ENCODE results near the gene SCGB2A2.
A peak's percentile ranks its signal among the peaks of the same experiment; 100 is the strongest.

Gene SCGB2A2

GRCh38 chr11:62280452-62280851 is 10.5 kb downstream of the SCGB2A2 start:
- DNase-seq: no peak
- Histone ChIP-seq H2BK5ac (ENCODE audit: low read depth, low read length, poor library complexity, severe bottlenecking) (no peak overlapping the region), H3K9ac (ENCODE audit: low read length) (no peak overlapping the region), H2BK12ac (ENCODE audit: low read length in 2 of 2) (no peak overlapping the region), H3K27me3 (ENCODE audit: control insufficient read depth in 1 of 2, insufficient read depth in 1 of 2, low read length in 2 of 2) (no peaks in the 10 kb centered on the region), H3K14ac (ENCODE audit: low read length in 2 of 2) (no peak overlapping the region), H3K79me1 (replicated peaks; ENCODE audit: low read length, poor library complexity, severe bottlenecking) (no peaks in the 10 kb centered on the region), H2BK15ac (ENCODE audit: low read depth, poor library complexity, severe bottlenecking) (no peak overlapping the region), H3K18ac (ENCODE audit: low read depth in 1 of 2, low read length in 2 of 2) (no peak overlapping the region), H3K23ac (ENCODE audit: low read length in 2 of 2) (no peak overlapping the region), H3K36me3 (ENCODE audit: control insufficient read depth in 1 of 2, insufficient read depth in 2 of 2, low read depth in 1 of 2, low read length in 2 of 2) (no peaks in the 10 kb centered on the region), H2AK5ac (ENCODE audit: low read length, severe bottlenecking) (no peak overlapping the region), H2BK120ac (ENCODE audit: low read depth, low read length) (no peak overlapping the region), H3K4me3 (ENCODE audit: insufficient read depth in 1 of 2, low read depth in 1 of 2, low read length in 2 of 2) (no peak overlapping the region), H2AFZ (ENCODE audit: low read depth, low read length) (no peak overlapping the region), H3K4me1 (ENCODE audit: control insufficient read depth, insufficient read depth, low read depth, low read length) (no peaks in the 10 kb centered on the region), H3K4me2 (ENCODE audit: low read length, poor library complexity, severe bottlenecking) (no peak overlapping the region), H3K4ac (ENCODE audit: low read depth in 1 of 2, low read length in 2 of 2) (no peak overlapping the region), H4K91ac (ENCODE audit: low read length) (no peak overlapping the region), H4K8ac (ENCODE audit: low read length) (no peak overlapping the region), H3K9me3 (ENCODE audit: control insufficient read depth, low read length) (peaks cover 8% of the 10 kb centered on the region), H3K27ac (ENCODE audit: low read length, poor library complexity, severe bottlenecking) (no peak overlapping the region)

GRCh38 chr11:62295504-62295903 is 25.5 kb downstream of the SCGB2A2 start:
- H2BK12ac ChIP-seq (ENCODE audit: low read length in 2 of 2): no peak overlapping the region
- peaks cover 23 to 37% of the 10 kb centered on the region in 2 experiments for H3K27me3 ChIP-seq (ENCODE audit: control insufficient read depth in 1 of 2, insufficient read depth in 1 of 2, low read length in 2 of 2)
- no peak overlapping the region for H2BK15ac ChIP-seq (ENCODE audit: low read depth, poor library complexity, severe bottlenecking)
- no peak overlapping the region for H2BK120ac ChIP-seq (ENCODE audit: low read depth, low read length)
- no peak overlapping the region for H3K27ac ChIP-seq (ENCODE audit: low read length, poor library complexity, severe bottlenecking)
- no peak overlapping the region for H4K91ac ChIP-seq (ENCODE audit: low read length)
- peak; percentile 25 for DNase-seq
- no peak overlapping the region for H3K18ac ChIP-seq (ENCODE audit: low read depth in 1 of 2, low read length in 2 of 2)
- H3K79me1 ChIP-seq (replicated peaks; ENCODE audit: low read length, poor library complexity, severe bottlenecking): no peaks in the 10 kb centered on the region
- no peak overlapping the region for H2BK5ac ChIP-seq (ENCODE audit: low read depth, low read length, poor library complexity, severe bottlenecking)
- H3K14ac ChIP-seq (ENCODE audit: low read length in 2 of 2): no peak overlapping the region
- no peak overlapping the region for H2AK5ac ChIP-seq (ENCODE audit: low read length, severe bottlenecking)
- H3K9ac ChIP-seq (ENCODE audit: low read length): no peak overlapping the region
- peaks cover 1% of the 10 kb centered on the region for H3K4me1 ChIP-seq (ENCODE audit: control insufficient read depth, insufficient read depth, low read depth, low read length)
- H3K36me3 ChIP-seq (ENCODE audit: control insufficient read depth in 1 of 2, insufficient read depth in 2 of 2, low read depth in 1 of 2, low read length in 2 of 2): no peaks in the 10 kb centered on the region
- H3K4ac ChIP-seq (ENCODE audit: low read depth in 1 of 2, low read length in 2 of 2): no peak overlapping the region
- H4K8ac ChIP-seq (ENCODE audit: low read length): no peak overlapping the region
- 28% methylated on average over 2 of the region's 2 CpGs for WGBS
- H3K9me3 ChIP-seq (ENCODE audit: control insufficient read depth, low read length): no peaks in the 10 kb centered on the region
- H3K4me3 ChIP-seq (ENCODE audit: insufficient read depth in 1 of 2, low read depth in 1 of 2, low read length in 2 of 2): no peak overlapping the region
- no peak overlapping the region for H3K23ac ChIP-seq (ENCODE audit: low read length in 2 of 2)
- H2AFZ ChIP-seq (ENCODE audit: low read depth, low read length): no peak overlapping the region
- H3K4me2 ChIP-seq (ENCODE audit: low read length, poor library complexity, severe bottlenecking): no peak overlapping the region

- Histone ChIP-seq H3K9ac (ENCODE audit: low read length) (no peak within 1 kb of the TSS), H3K14ac (ENCODE audit: low read length in 2 of 2) (no peak within 1 kb of the TSS), H2BK5ac (ENCODE audit: low read depth, low read length, poor library complexity, severe bottlenecking) (no peak within 1 kb of the TSS), H3K27ac (ENCODE audit: low read length, poor library complexity, severe bottlenecking) (no peak within 1 kb of the TSS), H3K79me1 (replicated peaks; ENCODE audit: low read length, poor library complexity, severe bottlenecking) (no peaks in the 10 kb centered on the region), H3K27me3 (ENCODE audit: control insufficient read depth in 1 of 2, insufficient read depth in 1 of 2, low read length in 2 of 2) (peaks cover 33 to 49% of the 10 kb centered on the region in 2 experiments), H3K4me1 (ENCODE audit: control insufficient read depth, insufficient read depth, low read depth, low read length) (no peaks in the 10 kb centered on the region), H3K4me2 (ENCODE audit: low read length, poor library complexity, severe bottlenecking) (no peak within 1 kb of the TSS), H2AFZ (ENCODE audit: low read depth, low read length) (no peak within 1 kb of the TSS), H2BK12ac (ENCODE audit: low read length in 2 of 2) (no peak within 1 kb of the TSS), H3K36me3 (ENCODE audit: control insufficient read depth in 1 of 2, insufficient read depth in 2 of 2, low read depth in 1 of 2, low read length in 2 of 2) (no peaks in the 10 kb centered on the region), H3K18ac (ENCODE audit: low read depth in 1 of 2, low read length in 2 of 2) (no peak within 1 kb of the TSS), H4K8ac (ENCODE audit: low read length) (no peak within 1 kb of the TSS), H4K91ac (ENCODE audit: low read length) (no peak within 1 kb of the TSS), H3K4me3 (ENCODE audit: insufficient read depth in 1 of 2, low read depth in 1 of 2, low read length in 2 of 2) (no peak within 1 kb of the TSS), H3K4ac (ENCODE audit: low read depth in 1 of 2, low read length in 2 of 2) (no peak within 1 kb of the TSS), H2BK120ac (ENCODE audit: low read depth, low read length) (no peak within 1 kb of the TSS), H3K9me3 (ENCODE audit: control insufficient read depth, low read length) (no peaks in the 10 kb centered on the region), H3K23ac (ENCODE audit: low read length in 2 of 2) (no peak within 1 kb of the TSS), H2AK5ac (ENCODE audit: low read length, severe bottlenecking) (no peak within 1 kb of the TSS), H2BK15ac (ENCODE audit: low read depth, poor library complexity, severe bottlenecking) (no peak within 1 kb of the TSS)
- WGBS: 72% methylated on average over 7 of the region's 7 CpGs
- DNase-seq: no peak
Measured at GRCh38 chr11:62298975-62299374, 29.0 kb downstream of the SCGB2A2 start, which contains the start of gene SCGB1D4. SCGB1D4 (minus strand) TSS chr11:62299075; CDS start chr11:62299010, 65 bp downstream.

- Histone ChIP-seq H4K91ac (ENCODE audit: low read length) (no peak overlapping the region), H4K8ac (ENCODE audit: low read length) (no peak overlapping the region), H3K14ac (ENCODE audit: low read length in 2 of 2) (no peak overlapping the region), H3K79me1 (replicated peaks; ENCODE audit: low read length, poor library complexity, severe bottlenecking) (no peaks in the 10 kb centered on the region), H2BK12ac (ENCODE audit: low read length in 2 of 2) (no peak overlapping the region), H2BK5ac (ENCODE audit: low read depth, low read length, poor library complexity, severe bottlenecking) (no peak overlapping the region), H3K9me3 (ENCODE audit: control insufficient read depth, low read length) (peaks cover 8% of the 10 kb centered on the region), H3K4me2 (ENCODE audit: low read length, poor library complexity, severe bottlenecking) (no peak overlapping the region), H3K18ac (ENCODE audit: low read depth in 1 of 2, low read length in 2 of 2) (no peak overlapping the region), H3K23ac (ENCODE audit: low read length in 2 of 2) (no peak overlapping the region), H2AFZ (ENCODE audit: low read depth, low read length) (no peak overlapping the region), H3K4me1 (ENCODE audit: control insufficient read depth, insufficient read depth, low read depth, low read length) (peaks cover 3% of the 10 kb centered on the region), H2BK15ac (ENCODE audit: low read depth, poor library complexity, severe bottlenecking) (no peak overlapping the region), H3K4me3 (ENCODE audit: insufficient read depth in 1 of 2, low read depth in 1 of 2, low read length in 2 of 2) (no peak overlapping the region), H2BK120ac (ENCODE audit: low read depth, low read length) (no peak overlapping the region), H3K4ac (ENCODE audit: low read depth in 1 of 2, low read length in 2 of 2) (no peak overlapping the region), H2AK5ac (ENCODE audit: low read length, severe bottlenecking) (no peak overlapping the region), H3K27me3 (ENCODE audit: control insufficient read depth in 1 of 2, insufficient read depth in 1 of 2, low read length in 2 of 2) (peaks cover 12 to 49% of the 10 kb centered on the region in 2 experiments), H3K9ac (ENCODE audit: low read length) (no peak overlapping the region), H3K27ac (ENCODE audit: low read length, poor library complexity, severe bottlenecking) (no peak overlapping the region), H3K36me3 (ENCODE audit: control insufficient read depth in 1 of 2, insufficient read depth in 2 of 2, low read depth in 1 of 2, low read length in 2 of 2) (no peaks in the 10 kb centered on the region)
- WGBS: 45% methylated on average over 6 of the region's 6 CpGs
- DNase-seq: no peak
Measured at GRCh38 chr11:62306227-62306626, 36.3 kb downstream of the SCGB2A2 start.

All from mesenchymal stem cell (in vitro differentiated cells and primary cell).